GM18909 (cell line): ENCODE results near the gene ULK3.

Experiments used
- ATAC-seq: cut with Tn5 transposase; IDR thresholded peaks from one replicate; pipeline ENCODE4 v1.9.1; 2021; ENCODE audit warnings: mild to moderate bottlenecking; ENCODE audit not compliant: unreplicated experiment, poor library complexity

Gene ULK3

GRCh38 chr15:74843445-74843828 lies 481 bp upstream of the ULK3 start:
- no peak for ATAC-seq

- no peak for ATAC-seq
These were observed 1.0 kb downstream of the ULK3 start for GRCh38 chr15:74841891-74842373.

DNA sequence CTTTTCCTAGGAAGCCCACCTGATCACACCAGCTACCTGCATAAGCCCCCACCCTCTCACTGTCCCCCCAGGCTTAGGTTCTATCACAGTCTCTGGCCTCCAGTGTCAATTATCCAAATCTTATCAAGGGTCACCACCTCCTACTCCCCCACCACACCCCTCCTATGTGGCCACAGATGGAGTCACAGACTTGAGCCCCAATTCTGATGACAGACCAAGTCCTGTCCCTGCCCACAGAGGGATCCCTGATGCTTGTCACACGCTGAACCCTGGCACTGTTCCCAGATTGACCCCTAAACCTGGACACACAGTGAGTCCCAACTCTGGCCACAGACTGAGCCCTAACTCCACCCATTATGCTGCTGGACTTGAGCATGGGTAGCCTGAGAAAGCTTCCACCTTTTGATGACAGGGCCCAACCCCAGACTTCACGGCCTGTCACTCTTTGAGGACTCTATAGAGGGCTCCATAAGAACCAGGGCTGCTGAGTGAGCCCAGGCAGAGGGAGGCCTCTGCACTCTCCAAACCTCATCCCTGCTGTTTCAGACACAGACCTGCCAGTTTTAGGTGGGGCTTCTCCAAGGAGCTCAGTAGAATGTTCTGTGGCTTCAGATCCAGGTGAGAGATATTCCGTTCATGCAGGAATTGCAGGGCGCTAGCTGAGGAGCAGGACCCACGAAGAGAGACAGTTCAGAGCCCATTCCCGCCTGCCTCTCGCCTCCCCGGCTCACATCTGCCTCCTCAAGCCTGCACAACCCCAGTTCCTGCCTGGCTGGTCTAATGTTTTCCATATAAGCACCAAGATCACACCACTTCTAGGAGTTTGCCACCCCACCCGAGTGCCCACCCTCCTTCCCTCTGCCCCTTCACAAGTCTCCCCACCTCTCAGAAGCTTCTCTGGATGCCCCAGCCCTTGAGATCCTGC lies 1.8 kb downstream of the ULK3 start:
- ATAC-seq = no peak

DNA sequence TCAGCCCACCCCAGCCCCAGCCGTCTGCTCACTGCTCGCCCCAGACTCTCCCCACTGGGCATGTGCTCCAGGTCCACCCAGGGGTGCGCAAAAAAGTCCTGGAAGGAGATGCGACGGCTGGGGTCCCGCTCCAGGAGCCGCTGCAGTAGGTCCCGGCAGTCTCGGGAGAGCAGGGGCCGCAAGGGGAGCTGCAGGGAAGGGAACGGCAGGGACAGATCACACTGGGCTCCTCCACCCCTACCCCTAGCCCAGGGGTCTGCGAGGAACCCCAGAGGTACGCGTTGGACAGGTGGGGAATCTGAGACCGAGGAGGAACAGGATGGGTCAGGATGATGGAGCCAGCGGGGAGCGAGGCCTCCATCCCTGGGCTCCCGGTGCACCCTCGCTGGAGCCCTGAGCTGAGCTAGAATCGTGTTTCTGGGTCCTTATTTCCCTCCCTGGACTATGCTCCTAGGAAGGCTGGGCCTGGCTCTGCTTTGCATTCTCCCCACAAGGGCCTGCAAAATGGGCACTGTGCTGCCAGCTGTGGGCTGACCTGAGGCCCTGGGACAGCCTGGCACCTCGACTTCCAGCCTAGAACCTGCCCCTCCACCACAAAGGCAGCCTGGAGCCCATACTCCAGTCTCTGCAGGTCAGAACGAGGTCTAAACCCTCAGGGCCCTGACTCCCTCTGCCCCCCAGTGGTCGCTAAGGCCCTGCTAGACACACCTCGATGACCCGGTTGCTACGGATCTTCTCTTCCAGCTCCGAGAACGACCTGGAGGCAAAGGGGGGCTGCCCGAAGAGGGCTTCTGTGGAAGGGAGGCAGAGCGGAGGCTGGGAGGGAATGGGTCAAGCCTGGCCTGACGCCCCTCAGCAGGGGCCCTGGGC lies 3.2 kb downstream of the ULK3 start:
- ATAC-seq = no peak

DNA sequence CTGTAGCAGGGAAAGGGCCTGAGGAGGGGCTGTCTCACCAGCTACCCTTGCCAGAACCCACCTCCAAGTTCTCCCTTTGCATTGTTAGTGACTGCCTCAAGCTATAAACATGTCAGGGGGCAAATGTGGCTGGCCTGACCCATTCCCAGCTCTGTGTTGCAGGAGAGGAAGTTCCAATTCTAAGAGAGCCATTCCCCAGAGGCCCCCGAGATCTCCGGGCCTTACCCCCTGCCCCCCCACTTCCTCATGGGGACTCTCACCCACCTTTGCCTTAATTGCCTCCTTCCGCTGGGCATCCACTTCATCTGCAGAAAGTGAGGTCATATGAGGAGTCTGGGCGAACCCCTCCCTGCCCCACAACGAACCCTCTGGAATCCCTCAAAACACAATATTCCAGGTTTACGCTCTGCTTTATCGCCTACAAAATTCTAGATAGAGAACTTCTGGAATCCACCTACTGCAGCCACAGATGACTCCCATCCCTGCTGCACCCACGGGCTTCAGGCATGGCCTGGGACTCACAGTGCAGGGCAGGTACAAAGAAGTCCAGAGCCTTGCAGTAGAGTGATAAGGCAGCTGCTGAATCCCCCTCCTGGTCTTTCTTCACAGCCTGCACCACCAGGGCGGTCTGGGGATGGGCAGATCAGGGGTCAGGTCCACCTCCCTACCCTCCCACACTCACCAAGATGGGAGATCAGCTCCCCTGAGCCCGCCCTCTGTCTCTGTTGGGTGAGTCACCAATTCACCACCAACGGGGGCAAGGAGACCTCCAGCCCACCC lies 4.0 kb downstream of the ULK3 start:
- no peak for ATAC-seq

DNA sequence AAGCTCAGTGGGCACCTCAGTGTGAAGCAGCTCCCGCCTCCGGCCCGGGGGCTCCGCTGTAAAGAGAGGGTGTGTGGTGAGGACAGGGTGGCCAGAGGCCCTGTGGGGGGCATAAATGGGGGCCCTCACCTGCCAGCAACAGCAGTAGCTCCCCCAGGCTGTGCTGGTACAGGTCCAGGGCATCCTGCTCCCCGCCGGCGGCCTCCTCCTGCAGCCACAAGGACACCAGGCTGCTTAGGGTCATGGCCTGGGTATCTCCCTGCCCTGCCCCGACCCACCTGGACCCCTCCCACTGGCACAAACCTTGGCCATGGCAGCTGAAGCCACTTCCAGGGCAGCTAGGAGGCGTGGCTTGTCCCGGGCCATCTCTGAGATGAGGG lies 4.8 kb downstream of the ULK3 start:
- no peak for ATAC-seq

DNA sequence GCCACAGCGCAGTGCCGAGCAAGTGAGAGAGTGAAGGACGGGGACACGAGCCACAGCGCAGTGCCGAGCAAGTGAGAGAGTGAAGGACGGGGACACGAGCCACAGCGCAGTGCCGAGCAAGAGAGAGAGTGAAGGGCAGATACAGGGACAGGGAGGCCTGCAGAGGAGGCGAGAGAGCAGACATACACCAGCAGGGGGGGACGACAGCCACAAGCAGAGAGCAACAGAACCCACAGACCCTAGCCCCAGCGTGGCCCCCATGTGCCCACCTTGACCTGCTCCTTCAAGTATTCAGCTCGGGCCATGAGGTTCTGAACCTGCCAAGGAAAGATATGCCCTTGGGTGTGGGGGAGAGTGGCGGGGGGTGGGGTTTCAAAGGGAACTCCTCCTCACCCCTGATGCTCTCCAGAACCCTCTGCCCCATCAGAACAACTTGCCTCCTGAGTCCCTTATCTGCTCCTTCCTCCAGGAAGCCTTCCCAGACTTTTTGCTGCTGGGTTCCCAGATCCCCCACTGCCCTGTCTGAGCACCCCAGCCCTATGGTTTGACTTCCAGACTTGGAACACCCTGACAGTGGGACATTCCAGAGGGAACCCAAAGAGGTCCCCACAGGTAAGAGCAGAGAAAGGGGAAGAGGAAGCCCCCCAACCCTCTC lies 5.3 kb downstream of the ULK3 start:
- no peak for ATAC-seq

GRCh38 chr15:74836846-74837245 lies 6.1 kb downstream of the ULK3 start:
- no peak for ATAC-seq

GRCh38 chr15:74835312-74835823 lies 7.6 kb downstream of the ULK3 start:
- ATAC-seq = no peak

GRCh38 chr15:74833376-74834107 lies 9.4 kb downstream of the ULK3 start:
- no peak for ATAC-seq

DNA sequence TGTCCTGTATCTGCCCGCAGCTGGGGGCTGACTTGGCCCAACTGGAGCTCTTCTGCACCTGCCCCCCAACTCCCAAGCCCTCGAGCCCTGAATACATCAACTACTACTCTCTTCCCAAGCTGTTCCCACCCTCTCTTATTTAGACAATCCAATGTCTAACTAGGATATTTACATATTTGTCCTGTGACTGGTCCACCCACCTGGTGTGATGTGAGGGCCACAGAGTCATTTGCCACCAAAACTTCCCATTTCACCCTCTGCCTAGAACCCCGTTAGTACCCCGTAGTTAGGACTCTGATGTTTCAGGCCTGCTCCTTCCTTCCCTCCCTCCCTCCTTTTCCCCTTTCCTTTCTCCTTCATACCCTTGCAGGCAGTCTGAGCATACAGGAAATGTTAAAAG lies 10.1 kb downstream of the ULK3 start:
- no peak for ATAC-seq

GRCh38 chr15:74831813-74832495 lies 11.0 kb downstream of the ULK3 start:
- no peak for ATAC-seq

DNA sequence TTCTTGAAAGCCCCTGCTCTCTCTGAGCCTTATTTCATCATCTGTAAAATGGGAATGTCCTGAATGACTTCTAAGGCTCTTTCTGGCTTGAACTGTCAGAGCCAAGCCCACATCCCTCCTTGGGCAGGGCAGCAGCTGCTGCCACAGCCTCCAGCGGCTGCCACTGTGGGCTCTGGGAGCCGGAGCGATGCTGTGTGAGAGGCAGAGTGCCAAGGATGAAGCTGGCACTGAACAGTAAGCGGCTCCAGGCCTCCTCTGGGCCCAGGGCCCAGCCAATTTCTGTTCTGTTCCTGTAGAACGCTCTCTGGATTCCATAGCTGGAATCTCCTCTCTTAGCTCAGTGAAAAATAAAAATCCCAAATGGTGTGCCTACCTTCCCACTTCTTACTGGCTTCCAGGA lies 12.1 kb downstream of the ULK3 start:
- no peak for ATAC-seq

DNA sequence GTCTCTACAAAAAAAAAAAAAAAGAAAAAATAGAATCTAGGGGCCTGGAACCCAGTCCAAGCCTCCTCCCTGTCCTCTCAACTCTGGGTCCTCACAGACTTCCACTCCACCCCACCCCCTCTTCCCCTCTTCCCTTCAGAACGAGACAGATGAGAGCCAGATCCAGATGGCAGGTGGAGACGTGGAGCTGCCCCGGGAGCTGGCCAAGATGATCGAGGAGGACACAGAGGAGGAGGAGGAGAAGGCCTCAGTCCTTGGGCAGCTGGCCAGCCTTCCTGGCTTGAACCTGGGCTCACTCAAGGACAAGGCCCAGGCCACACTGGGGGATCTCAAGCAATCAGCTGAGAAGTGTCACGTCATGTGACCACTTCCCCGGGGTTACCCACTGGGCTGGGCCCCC lies 13.0 kb downstream of the ULK3 start:
- no peak for ATAC-seq

DNA sequence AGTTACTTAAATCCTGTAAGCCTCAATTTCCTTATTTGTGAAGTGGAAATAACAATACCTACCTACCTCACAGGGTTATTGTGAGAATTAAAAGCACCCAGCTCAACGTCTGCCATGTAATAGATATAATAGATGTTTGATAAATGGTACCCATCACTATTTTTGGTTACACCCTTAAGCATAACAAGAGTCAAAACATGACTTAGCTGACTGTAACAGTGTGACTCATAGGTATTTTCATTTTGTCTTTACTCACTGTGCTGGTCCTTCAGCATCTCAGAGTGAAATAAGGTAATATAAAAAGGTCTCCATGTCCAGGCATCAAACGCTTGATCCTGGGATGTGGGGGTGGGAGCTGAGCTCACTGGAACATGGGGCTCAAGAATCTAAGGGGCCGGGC lies 13.5 kb downstream of the ULK3 start:
- no peak for ATAC-seq

- no peak for ATAC-seq
These were observed 14.1 kb downstream of the ULK3 start for GRCh38 chr15:74828835-74829234.

DNA sequence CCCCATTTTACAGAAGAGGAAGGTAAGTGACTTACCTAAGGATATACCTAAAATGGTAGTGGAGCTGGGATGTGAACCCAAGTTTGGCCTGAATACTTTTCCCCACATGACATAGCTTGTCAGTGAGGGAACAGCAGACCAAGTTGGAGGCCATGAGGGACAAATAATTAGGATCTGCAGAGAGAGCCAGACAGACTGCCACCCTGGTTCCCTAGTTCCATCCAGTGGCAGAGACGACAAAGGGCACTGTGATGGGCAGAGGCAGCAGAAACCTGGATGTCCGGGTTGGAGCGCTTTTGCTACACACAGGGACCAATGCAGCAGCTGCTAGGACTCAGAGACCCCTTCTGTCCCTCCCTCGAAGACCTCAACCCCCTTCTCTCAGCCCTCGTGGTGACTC lies 15.3 kb downstream of the ULK3 start:
- no peak for ATAC-seq

DNA sequence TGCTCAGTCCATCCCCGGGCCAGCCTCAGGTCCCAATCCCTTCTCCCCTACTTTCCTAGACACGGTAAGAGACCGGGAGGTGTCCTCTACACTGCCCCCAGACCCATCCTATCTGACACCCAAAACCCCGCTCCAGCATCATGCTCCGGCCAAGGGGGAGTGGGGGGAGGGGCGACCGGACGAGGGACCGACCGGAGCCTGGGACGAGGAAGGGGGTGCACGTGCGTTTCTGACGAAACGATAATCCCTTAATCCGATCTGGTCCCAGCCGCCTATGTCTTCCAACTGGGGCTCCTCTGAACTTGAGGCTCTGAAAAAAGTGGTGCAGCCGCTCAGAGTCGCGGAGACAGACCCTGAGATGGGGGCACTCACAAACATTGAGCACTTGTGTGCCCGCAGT lies 16.0 kb downstream of the ULK3 start:
- ATAC-seq = no peak
